Prostate gland (tissue), 2 donors: ENCODE data around the gene GPRASP2. TPM values are rescaled to one million over a fixed set of nuclear protein-coding genes. Genes with fewer than 3 reads are reported as not detected.

ENCODE experiments used
- DNase-seq: peaks from one replicate; pipeline ENCODE4 v3.0.0-alpha.2; 2019; ENCODE audit warnings: low spot score
- H3K27ac ChIP-seq, 2 donors: fragments of 200-600 bp; sonication (generic); 2 replicates each; pipeline ENCODE4 v1.5.1; 2017 to 2019
- H3K27me3 ChIP-seq: fragments of 200-600 bp; sonication (generic); replicated peaks from 2 replicates; pipeline ENCODE4 v1.5.1; 2019; ENCODE audit not compliant: insufficient read depth
- H3K36me3 ChIP-seq, 2 donors: fragments of 200-600 bp; sonication (generic); 1 replicate in 1 of 2; 2 replicates in 1 of 2; pipeline versions ENCODE4 v1.5.1 to v1.8.1; 2017 to 2019
- H3K4me1 ChIP-seq: fragments of 200-600 bp; sonication (generic); replicated peaks from 2 replicates; pipeline ENCODE4 v1.5.1; 2019
- H3K4me3 ChIP-seq, 2 donors: fragments of 200-600 bp; sonication (generic); 2 replicates each; pipeline ENCODE4 v1.5.1; 2017 to 2019
- H3K9me3 ChIP-seq: fragments of 200-600 bp; sonication (generic); 2 replicates; pipeline ENCODE4 v1.5.1; 2017
- CTCF ChIP-seq, 4 experiments: fragments of 200-600 bp in 2 of 4; fragments of 450-650 bp in 2 of 4; sonication (generic) in 2 of 4; IDR thresholded peaks; 1 replicate in 3 of 4; 2 replicates in 1 of 4; pipeline ENCODE4 v1.5.1; 2016 to 2019; ENCODE audit warnings: antibody characterized with exemption in 4 of 4, mild to moderate bottlenecking in 2 of 4, moderate library complexity in 2 of 4
- POLR2A ChIP-seq: fragments of 450-650 bp; IDR thresholded peaks from one replicate; pipeline ENCODE4 v1.6.1; 2016; ENCODE audit warnings: antibody characterized with exemption, mild to moderate bottlenecking
- POLR2AphosphoS5 ChIP-seq: sonication (generic); formaldehyde crosslinking; IDR thresholded peaks from one replicate; pipeline ENCODE4 v1.6.1; 2017; ENCODE audit warnings: antibody characterized with exemption
- WGBS: methylation state at CpG from one replicate; pipeline ENCODE4 v1.1.5; 2018; 5-methylcytosine and 5-hydroxymethylcytosine counted together
- intact Hi-C: fragments of 100-400 bp; cut with DNase I; formaldehyde crosslinking; loops from one replicate; pipeline ENCODE4 v1.14.2; 2022
- small RNA-seq, 2 donors: library from RNA; depleted of rRNA; stranded (forward); fragments of <200 nt; gene quantifications; one replicate each; pipeline ENCODE3, GENCODE V24; 2016
- total RNA-seq, 2 donors: library from RNA; depleted of rRNA; stranded (reverse); fragments of >200 nt; gene quantifications; one replicate each; pipeline ENCODE4 v1.1.0, GENCODE V29; 2016

The GPRASP2 gene
- total RNA-seq, 2 donors from 2014 or later, result 14.1 to 15.8 TPM

- no peaks in the 10 kb centered on the region for H3K9me3 ChIP-seq
Observed at GRCh38 chrX:102765809-102766208, 53.6 kb downstream of the GPRASP2 start.

GRCh38 chrX:102767287-102767686 is 55.0 kb downstream of the GPRASP2 start:
- Histone ChIP-seq H3K9me3 (no peaks in the 10 kb centered on the region), H3K27ac (no peak overlapping the region), H3K27me3 (no peaks in the 10 kb centered on the region), H3K36me3 (no peaks in the 10 kb centered on the region), H3K4me1 (no peaks in the 10 kb centered on the region), H3K4me3 (no peak overlapping the region)
- 100% methylated on average over 1 of the region's 1 CpG for WGBS
- TF ChIP-seq POLR2AphosphoS5, result no peak
- no peak for TF ChIP-seq CTCF (IDR thresholded peaks at IDR 0.05)
- TF ChIP-seq POLR2A, result no peak
- intact Hi-C loops, result no loop called here
- DNase-seq, result no peak

More at GRCh38 chrX:102765809-102766208, 53.6 kb downstream of the GPRASP2 start:
- WGBS, result 69% methylated on average over 4 of the region's 4 CpGs
- Histone ChIP-seq H3K36me3 (no peaks in the 10 kb centered on the region), H3K27me3 (no peaks in the 10 kb centered on the region), H3K4me1 (no peaks in the 10 kb centered on the region), H3K27ac (no peak overlapping the region), H3K4me3 (no peak overlapping the region)
- intact Hi-C loops, result no loop called here
- TF ChIP-seq POLR2AphosphoS5 (no peak), POLR2A (no peak), CTCF (IDR thresholded peaks at IDR 0.05) (no peak)
- DNase-seq, result no peak

Small RNA genes within 50 kb of the gene (small RNA-seq; reads per million reads assigned to genes)
- 0 reads per million in 2 donors for gene RNU6-589P

Other genes with a start within 250 kb of the GPRASP2 start
- under 1 TPM in 1 of 2 donors, not detected in 1; 0.40 TPM for gene TCP11X2, start 240.6 kb upstream of the GPRASP2 start, total RNA-seq
- gene TMSB15A, start 195.7 kb upstream of the GPRASP2 start, total RNA-seq, result 10 to 100 TPM in 1 of 2 donors, 1 to 10 TPM in 1; 4.8 to 15.7 TPM
- gene ARMCX5, start 112.9 kb upstream of the GPRASP2 start, total RNA-seq, result 10 to 100 TPM; 18.6 to 32.7 TPM
- 10 to 100 TPM in 1 of 2 donors, 1 to 10 TPM in 1; 8.9 to 15.8 TPM for gene GPRASP1, start 61.0 kb upstream of the GPRASP2 start, total RNA-seq
- gene GPRASP3, start 8.3 kb downstream of the GPRASP2 start, total RNA-seq, result 1 to 10 TPM; 4.4 to 5.9 TPM
- 1 to 10 TPM in 1 of 2 donors, under 1 TPM in 1; 0.59 to 4.7 TPM for gene RAB40AL, start 224.8 kb downstream of the GPRASP2 start, total RNA-seq